Vagina (tissue), 2 donors: ENCODE measurements around the gene WEE1.

ENCODE experiments used
- CTCF ChIP-seq, 3 experiments: fragments of 450-650 bp in 2 of 3; fragments of 200-600 bp in 1 of 3; sonication (generic) in 1 of 3; IDR thresholded peaks; one replicate each; pipeline ENCODE4 v1.5.1; 2017 to 2019; ENCODE audit warnings: antibody characterized with exemption in 3 of 3, mild to moderate bottlenecking in 2 of 3, moderate library complexity in 2 of 3
- POLR2A ChIP-seq, 2 donors: fragments of 450-650 bp; IDR thresholded peaks; one replicate each; pipeline ENCODE4 v1.6.1; 2017; ENCODE audit warnings: antibody characterized with exemption in 2 of 2, mild to moderate bottlenecking in 2 of 2, moderate library complexity in 2 of 2
- POLR2AphosphoS5 ChIP-seq, 2 donors: sonication (generic); formaldehyde crosslinking; IDR thresholded peaks; one replicate each; pipeline ENCODE4 v1.9.0; 2017; ENCODE audit warnings: antibody characterized with exemption in 2 of 2, mild to moderate bottlenecking in 2 of 2, low read depth in 1 of 2; ENCODE audit not compliant: insufficient read depth in 1 of 2

- TF ChIP-seq CTCF (IDR thresholded peaks at IDR 0.05) (no peak), POLR2AphosphoS5 (IDR thresholded peaks at IDR 0.05; ENCODE audit: insufficient read depth in 1 of 2, low read depth in 1 of 2) (no peak), POLR2A (IDR thresholded peaks at IDR 0.05) (no peak)
Measured at GRCh38 chr11:9605742-9606141, 32.3 kb downstream of the WEE1 start.
